G401.6 (cell line): Measurements from ENCODE around the gene ABHD17A.

Experiments
- FAIRE-seq: peaks from 2 replicates; lab custom pipeline; 2012; peaks lifted over from hg19 to GRCh38; lab: Jason Lieb, UNC

Gene ABHD17A

GRCh38 chr19:1863638-1864479, 21.4 kb downstream of the ABHD17A start:
- FAIRE-seq: no peak

GRCh38 chr19:1863328-1863637, 22.0 kb downstream of the ABHD17A start, which contains the start of gene KLF16:
Gene KLF16, minus strand, starts transcription at chr19:1863579. Its CDS starts 82 bp downstream, at chr19:1863497.
- FAIRE-seq: no peak

GRCh38 chr19:1862424-1863327, 22.6 kb downstream of the ABHD17A start:
- FAIRE-seq: no peak

- no peak for FAIRE-seq
Observed at GRCh38 chr19:1862068-1862423, 23.2 kb downstream of the ABHD17A start.

GRCh38 chr19:1861599-1862031, 23.7 kb downstream of the ABHD17A start:
- no peak for FAIRE-seq

- no peak for FAIRE-seq
Observed at GRCh38 chr19:1860821-1861598, 24.3 kb downstream of the ABHD17A start.

- FAIRE-seq: peak; percentile 8
Observed at GRCh38 chr19:1860042-1860775, 25.1 kb downstream of the ABHD17A start.

- FAIRE-seq: peak; percentile 89
Observed at GRCh38 chr19:1859331-1859781, 25.9 kb downstream of the ABHD17A start.

GRCh38 chr19:1858412-1859081, 26.7 kb downstream of the ABHD17A start:
- no peak for FAIRE-seq

- FAIRE-seq: peak; percentile 48
Observed at GRCh38 chr19:1857648-1858326, 27.5 kb downstream of the ABHD17A start.

- peak; percentile 19 for FAIRE-seq
Observed at GRCh38 chr19:1856698-1857603, 28.3 kb downstream of the ABHD17A start.

GRCh38 chr19:1856345-1856697, 29.0 kb downstream of the ABHD17A start:
- FAIRE-seq: no peak

- no peak for FAIRE-seq
Observed at GRCh38 chr19:1855828-1856255, 29.5 kb downstream of the ABHD17A start.

- FAIRE-seq: peak; percentile 93
Observed at GRCh38 chr19:1855040-1855827, 30.1 kb downstream of the ABHD17A start.

- no peak for FAIRE-seq
Observed at GRCh38 chr19:1854542-1855039, 30.7 kb downstream of the ABHD17A start.

- FAIRE-seq: no peak
Observed at GRCh38 chr19:1854039-1854541, 31.2 kb downstream of the ABHD17A start.

GRCh38 chr19:1853295-1854038, 31.8 kb downstream of the ABHD17A start:
- peak; percentile 94 for FAIRE-seq
